ENCODE results near the gene CCND2.

Gene CCND2

DNA sequence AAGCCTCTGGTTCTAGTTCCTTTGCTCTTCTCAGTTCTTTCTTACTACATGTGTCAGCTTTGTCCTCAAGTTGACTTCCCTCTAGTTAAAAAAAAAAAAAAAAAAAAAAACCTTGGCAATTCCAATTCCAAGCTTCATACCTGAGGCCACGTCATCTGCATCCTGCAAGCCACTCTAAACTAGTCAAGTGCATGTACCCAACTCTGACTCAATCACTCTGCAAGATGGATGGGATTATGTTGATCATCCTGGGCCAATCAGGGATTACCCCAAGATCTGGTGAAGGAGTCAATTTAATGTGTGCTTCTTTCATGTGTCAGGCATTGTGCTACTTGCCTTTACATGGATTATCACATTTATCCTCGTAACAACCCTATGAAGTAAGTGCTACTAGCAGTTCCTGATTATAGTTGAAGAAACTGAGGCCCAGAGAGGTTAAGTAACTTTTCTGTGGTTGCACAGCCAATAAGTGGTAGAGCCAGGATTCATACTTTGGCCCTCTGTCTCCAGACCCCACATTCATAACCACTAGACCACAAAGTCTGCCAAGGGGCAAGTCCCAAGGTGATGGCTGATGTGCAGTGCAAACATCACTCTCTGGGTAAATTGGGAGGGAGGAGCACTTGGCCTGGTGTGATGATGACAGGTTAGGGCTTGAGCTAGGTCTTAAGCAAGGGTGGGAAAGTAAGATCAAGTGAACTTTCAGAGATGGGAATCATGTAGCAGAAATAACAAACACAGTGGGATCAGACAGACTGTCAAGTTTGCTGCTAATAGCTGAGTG, 17.3 kb upstream of the CCND2 start:
- DNase-seq: no peak

DNA sequence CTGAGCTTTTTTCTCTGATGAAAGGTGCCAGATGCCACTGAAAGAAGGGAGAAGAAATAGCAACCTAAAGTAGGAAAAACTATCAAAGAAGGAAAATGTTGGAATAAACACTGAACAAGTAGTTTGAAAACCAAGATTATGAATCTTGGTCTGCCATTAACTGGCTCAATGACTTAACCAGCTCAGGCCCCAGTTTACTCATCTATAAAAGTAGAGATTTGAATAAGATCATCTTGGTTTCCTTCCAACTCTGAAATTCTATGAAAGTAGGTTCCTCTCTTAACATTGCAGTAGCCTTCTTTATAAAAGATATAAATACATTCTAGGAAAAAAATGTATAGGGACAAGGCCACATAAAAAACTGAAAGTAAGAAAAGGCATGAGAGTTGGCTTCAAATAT, 16.1 kb upstream of the CCND2 start:
- DNase-seq: no peak

DNA sequence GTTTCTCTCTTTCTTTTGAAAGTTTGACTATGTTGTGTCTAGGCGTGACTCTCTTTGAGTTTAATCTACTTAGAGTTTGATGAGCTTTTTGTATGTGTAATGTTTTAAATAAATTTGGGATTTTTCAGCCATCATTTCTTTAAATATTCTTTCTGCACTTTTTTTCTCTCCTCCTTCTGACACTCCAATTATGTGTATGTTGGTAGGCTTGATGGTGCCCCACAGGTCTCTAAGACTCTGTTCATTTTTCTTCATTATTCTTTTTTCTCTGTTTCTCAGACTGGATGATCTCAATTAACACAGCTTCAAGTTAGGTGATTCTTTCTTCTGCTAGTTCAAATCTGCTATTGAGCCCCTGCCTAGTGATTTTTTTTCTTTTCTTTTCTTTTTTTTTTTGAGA, 14.5 kb upstream of the CCND2 start:
- DNase-seq: no peak

- no peak for DNase-seq
These were observed 11.9 kb upstream of the CCND2 start for GRCh38 chr12:4261655-4262054.

- no peak for DNase-seq
These were observed 8.3 kb upstream of the CCND2 start for GRCh38 chr12:4265280-4265679.

- no peak for DNase-seq
These were observed 6.6 kb upstream of the CCND2 start for GRCh38 chr12:4266990-4267389.

GRCh38 chr12:4267704-4268328, 5.7 kb upstream of the CCND2 start:
- no peak for DNase-seq

DNA sequence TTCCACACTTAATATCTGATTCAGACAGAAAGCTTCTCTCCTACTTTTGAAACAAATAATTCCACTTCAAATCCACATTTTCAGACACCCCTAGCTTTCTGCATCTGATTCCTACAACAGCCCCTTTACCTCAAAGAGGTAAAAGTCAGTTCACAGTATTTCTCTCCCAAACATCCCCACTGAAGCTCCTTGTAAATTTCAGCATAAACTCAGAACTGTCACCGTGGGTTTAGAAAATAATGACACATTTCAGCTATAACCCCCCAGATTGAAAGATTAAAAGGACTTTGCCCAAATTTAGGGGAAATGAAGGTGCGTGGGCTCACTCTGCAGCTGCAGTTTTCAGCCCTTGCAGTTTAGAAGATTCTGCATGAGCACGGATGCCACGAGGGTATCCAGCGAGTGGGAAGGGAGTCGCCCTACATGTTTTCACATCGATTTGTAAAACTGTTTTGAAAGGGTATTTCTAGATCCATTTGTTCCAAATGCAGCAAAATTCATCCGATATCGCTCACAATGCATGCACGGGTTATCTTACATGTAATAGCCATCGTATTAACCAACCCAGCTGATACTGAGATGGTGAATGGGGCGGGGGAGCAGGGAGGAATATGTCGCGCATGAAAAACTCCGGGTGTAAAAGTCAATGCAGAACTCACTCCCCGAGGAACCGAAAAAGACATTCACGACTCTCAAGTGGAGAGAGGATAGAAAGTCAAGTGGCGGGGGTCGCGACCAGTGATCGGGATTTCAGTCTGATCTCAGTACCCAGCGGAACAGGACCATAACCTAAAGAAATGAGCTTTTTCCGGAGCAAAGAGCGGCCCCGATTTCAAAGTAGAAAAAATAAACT, 5.0 kb upstream of the CCND2 start:
- DNase-seq: peak in 3 of 56 donors; percentile 18 to 48 (median 37)

DNA sequence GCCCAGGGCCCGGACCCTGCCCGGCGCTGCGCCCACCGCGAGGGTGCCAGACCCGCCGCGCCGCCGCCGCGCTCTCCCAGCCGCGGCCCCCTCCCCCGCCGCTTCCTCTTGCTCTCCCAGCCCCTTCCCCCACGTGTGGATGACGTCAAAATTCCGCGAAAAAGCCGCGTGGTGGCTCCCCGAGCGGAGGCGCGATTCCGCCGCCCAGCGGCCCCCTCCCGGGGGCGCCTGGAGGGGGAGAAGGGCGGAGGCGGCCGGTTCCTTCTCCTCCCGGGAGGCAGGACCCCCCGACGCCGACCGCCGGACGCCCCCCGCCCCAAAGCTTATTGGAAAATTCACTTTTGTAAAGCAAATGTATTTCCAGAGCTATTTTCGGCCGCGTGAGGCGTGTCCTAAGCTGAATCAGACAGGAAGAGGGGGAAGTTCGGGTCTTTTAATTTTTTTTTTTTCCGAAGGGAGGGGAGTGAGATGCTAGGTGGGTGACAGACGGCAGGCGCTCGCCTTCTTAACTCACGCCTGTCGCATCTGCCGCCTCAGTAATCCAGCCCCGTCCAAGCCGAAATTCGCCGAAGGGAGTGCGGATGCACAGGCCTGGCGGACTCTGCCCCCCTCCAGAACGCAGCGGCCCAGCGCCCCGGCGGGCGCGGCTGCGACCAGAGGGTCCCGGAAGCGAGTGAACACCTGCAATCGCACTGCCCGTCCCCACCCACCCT, 4.1 kb upstream of the CCND2 start:
- DNase-seq: peak in 37 of 56 donors; percentile 31 to 82 (median 60)

DNA sequence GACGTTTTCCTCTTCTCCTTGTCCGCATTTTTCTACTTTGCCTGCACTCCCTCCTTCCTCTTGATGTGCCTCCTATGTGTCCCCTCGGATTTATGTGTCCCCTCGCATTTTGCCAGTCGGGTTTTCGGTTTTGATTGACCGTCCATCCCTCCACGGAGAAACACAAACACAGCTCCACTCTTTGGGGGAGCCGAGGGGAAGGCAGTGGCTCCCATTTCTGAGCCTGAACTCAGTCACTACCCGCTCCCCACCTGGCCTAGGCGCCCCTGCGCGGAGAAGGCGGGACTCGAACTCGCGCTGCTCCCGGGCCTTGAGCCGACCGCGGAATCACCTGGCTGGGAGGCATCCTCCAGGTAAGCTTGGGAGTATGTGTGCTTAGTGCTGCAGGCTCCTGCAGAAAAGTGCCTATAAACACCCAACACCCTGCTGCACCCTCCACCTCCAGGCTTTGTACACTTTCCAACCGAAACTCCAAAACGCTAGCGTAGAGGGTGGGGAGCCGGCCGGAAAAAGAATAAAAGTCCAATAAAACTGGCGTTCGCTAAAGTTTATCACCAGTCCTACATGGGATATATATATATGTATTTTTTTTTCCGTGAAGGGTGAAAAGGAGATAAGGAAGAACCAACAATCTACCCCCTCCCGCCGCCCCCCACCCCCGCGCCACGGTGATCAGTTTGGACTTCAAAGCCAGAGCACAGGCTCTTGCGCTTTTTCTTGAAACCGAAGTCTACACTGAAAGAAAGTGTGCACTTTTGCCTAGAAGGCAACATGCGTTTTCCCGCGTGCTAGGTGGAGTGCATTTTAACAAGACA, 3.3 kb upstream of the CCND2 start:
- DNase-seq: no peak

- DNase-seq: peak in 6 of 56 donors; percentile 25 to 49 (median 38)
These were observed 2.5 kb upstream of the CCND2 start for GRCh38 chr12:4270831-4271716.

DNA sequence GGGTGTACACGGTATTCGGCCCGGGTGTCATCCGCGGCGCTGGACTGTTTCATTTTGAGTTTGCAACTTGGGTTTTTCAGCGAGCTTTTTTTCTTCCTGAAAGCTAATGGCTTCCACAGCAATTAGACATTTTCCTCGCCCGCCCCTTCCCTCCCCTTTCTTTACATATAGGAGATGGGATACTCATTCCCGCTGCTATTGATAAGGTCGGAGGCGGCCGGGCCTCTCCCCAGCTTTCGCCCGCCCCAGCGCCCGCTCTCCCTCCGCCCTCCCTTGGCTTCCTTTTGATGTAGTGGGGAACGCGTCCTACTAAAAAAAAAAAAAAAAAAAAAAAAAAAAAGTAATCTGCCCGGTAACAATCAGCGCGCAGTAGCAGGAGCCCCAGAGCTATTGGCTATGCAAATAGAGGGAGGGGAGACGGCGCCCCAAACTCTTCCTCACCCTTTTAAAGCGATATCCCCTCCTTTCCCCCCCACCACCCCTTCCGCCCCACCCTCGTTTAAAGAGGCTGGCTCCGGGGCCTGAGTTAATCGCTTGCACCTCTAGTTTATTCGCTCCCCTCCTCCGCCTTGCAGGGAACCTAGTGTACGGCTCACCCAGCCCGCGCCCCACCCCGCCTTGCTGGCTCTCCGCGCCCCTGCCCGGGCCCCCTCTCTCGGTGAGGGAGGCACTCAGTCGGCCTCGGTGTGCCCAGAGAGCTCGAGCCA, 1.7 kb upstream of the CCND2 start:
- DNase-seq: peak in 36 of 56 donors; percentile 37 to 80 (median 60)

GRCh38 chr12:4272424-4273272, 914 bp upstream of the CCND2 start:
- peak in 14 of 56 donors; percentile 32 to 72 (median 50) for DNase-seq

DNA sequence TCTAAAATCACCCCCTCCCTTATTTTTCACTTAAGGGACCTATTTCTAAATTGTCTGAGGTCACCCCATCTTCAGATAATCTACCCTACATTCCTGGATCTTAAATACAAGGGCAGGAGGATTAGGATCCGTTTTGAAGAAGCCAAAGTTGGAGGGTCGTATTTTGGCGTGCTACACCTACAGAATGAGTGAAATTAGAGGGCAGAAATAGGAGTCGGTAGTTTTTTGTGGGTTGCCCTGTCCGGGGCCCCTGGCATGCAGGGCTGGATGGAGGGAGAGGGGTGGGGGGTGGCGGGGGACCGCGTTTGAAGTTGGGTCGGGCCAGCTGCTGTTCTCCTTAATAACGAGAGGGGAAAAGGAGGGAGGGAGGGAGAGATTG, 300 bp upstream of the CCND2 start:
- DNase-seq: no peak

DNA sequence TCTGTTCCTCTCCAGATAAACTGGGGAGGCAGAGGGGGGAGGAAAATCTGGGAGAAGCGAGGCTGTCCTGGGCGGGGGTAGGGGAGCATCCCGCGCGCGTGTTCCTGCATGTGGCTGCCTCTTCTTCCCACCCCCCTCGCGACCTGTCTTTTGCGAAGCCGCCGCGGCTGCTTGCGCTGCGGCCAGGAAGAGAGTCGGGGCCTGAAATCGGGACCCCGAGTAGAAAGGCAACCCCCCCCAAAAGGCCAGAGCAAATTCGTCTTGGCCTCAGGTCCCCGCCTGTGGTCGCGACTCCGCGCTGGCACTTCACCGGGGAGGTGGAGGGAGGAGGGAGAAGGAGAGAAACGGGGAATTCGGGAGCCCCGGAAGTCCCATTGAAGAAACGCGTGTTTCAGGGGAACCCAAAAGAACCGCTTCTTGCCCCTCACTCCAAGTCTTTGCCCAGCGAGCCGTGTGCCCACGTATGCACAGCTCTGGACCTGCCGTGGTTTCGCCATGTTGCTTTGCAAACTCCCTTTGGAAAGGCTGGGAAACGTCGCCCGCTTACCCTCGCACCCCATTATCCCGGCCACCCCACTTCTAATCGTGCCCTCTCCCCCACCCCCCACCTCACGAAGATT, 944 bp downstream of the CCND2 start:
- peak in 4 of 56 donors; percentile 26 to 44 (median 31) for DNase-seq

DNA sequence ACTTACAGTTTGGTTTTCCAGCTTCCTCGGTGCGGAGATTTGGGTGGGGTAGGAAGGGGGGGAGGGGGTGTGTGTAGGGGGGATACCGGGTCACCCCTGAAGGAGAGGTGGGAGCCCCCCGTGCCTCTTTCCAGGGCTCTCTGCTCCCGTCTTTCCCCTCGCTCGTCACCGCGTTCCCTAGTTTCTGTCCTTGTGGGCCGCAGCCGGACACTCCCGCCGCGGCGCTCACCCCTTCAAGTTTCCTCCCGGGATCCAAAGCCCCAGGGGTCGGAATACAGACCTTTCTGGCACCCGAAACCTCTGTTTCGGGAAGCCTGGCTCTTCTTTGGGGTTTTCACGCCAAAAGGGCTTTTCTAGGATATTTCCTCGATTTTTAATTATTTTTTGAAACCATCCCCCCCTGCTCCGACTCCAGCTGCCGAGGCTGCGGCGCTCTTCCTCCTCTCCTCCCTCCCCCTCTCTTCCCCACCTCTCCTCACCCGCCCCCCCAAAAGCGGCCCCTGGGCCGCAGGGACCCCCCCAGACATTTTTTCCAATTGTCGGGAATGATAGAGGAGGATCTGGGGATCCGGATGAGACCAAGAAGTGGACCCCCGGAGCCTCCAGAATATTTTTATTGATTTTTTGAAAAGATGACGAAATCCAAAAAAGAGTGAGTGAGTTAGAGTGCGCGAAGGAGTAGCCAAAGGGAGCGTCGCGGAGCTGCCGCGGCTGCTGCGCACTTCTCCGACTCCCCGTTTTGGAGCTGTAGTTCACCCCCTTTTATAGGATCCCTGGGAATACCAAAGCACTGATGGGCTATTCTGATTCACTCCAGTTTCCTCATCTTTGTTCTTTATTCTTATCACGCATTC, 1.7 kb downstream of the CCND2 start:
- peak in 1 of 56 donors; percentile 42 for DNase-seq

Measured in amygdala (tissue), 56 donors.